Right lobe of liver (tissue), 4 donors: ENCODE measurements around the gene ZNF444.

Experiments used
- POLR2A ChIP-seq: fragments of 450-650 bp; IDR thresholded peaks from one replicate; pipeline ENCODE4 v1.6.1; 2017; ENCODE audit warnings: antibody characterized with exemption, mild to moderate bottlenecking
- TF ChIP-seq, protein P1 (sequence below), 4 donors: fragments of 200-600 bp in 3 of 4; fragments of 450-650 bp in 1 of 4; IDR thresholded peaks; one replicate each; pipeline versions ENCODE4 v1.5.1 to v1.8.0; 2016 to 2022; ENCODE audit warnings: antibody characterized with exemption in 4 of 4, mild to moderate bottlenecking in 2 of 4
- donor health status: DM: no; HTN: no; CAD: no.
- donor health status: DM: no; HTN: no; CAD: no.
- donor health status: DM: no; HTN: yes; CAD: no.

- no peak for TF ChIP-seq POLR2A
- TF ChIP-seq, protein P1, sequence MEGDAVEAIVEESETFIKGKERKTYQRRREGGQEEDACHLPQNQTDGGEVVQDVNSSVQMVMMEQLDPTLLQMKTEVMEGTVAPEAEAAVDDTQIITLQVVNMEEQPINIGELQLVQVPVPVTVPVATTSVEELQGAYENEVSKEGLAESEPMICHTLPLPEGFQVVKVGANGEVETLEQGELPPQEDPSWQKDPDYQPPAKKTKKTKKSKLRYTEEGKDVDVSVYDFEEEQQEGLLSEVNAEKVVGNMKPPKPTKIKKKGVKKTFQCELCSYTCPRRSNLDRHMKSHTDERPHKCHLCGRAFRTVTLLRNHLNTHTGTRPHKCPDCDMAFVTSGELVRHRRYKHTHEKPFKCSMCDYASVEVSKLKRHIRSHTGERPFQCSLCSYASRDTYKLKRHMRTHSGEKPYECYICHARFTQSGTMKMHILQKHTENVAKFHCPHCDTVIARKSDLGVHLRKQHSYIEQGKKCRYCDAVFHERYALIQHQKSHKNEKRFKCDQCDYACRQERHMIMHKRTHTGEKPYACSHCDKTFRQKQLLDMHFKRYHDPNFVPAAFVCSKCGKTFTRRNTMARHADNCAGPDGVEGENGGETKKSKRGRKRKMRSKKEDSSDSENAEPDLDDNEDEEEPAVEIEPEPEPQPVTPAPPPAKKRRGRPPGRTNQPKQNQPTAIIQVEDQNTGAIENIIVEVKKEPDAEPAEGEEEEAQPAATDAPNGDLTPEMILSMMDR (IDR thresholded peaks at IDR 0.05): no peak
Observed at GRCh38 chr19:56125806-56126590, 15.1 kb upstream of the ZNF444 start.
